KMS-11 (cell line): ENCODE results near the gene CDC5L.

Experiments
- H2AFZ ChIP-seq: fragments of 200-600 bp; sonication (generic); 2 replicates; pipeline ENCODE4 v1.6.1; 2016; ENCODE audit warnings: antibody characterized with exemption, mixed run types, low read depth
- H3K27ac ChIP-seq: fragments of 200-600 bp; sonication (generic); 2 replicates; pipeline ENCODE4 v1.6.1; 2016; ENCODE audit warnings: mild to moderate bottlenecking, mixed run types
- H3K27me3 ChIP-seq: fragments of 200-600 bp; sonication (generic); 2 replicates; pipeline ENCODE4 v1.6.1; 2017; ENCODE audit warnings: mild to moderate bottlenecking, low read depth, mixed run types, moderate library complexity; ENCODE audit not compliant: insufficient read depth
- H3K36me3 ChIP-seq: fragments of 200-600 bp; sonication (generic); 2 replicates; pipeline ENCODE4 v1.6.1; 2017; ENCODE audit warnings: mild to moderate bottlenecking, mixed run types; ENCODE audit not compliant: insufficient read depth
- H3K4me1 ChIP-seq: fragments of 200-600 bp; sonication (generic); 2 replicates; pipeline ENCODE4 v1.6.1; 2016; ENCODE audit warnings: mild to moderate bottlenecking, low read depth, mixed run types; ENCODE audit not compliant: poor library complexity, severe bottlenecking
- H3K4me2 ChIP-seq: fragments of 200-600 bp; sonication (generic); 2 replicates; pipeline ENCODE4 v1.7.0; 2016; ENCODE audit warnings: mild to moderate bottlenecking, mixed run types
- H3K4me3 ChIP-seq: fragments of 200-600 bp; sonication (generic); IDR thresholded peaks from 2 replicates; pipeline ENCODE4 v1.6.1; 2017; ENCODE audit warnings: low read depth, low read length, mixed read lengths; ENCODE audit not compliant: insufficient read depth
- H3K79me2 ChIP-seq: fragments of 200-600 bp; sonication (generic); 2 replicates; pipeline ENCODE4 v1.6.1; 2016; ENCODE audit warnings: low read depth, mixed run types; ENCODE audit not compliant: insufficient read depth
- H3K9ac ChIP-seq: fragments of 200-600 bp; sonication (generic); 2 replicates; pipeline ENCODE4 v1.6.1; 2016; ENCODE audit warnings: mild to moderate bottlenecking, mixed run types
- H4K20me1 ChIP-seq: fragments of 200-600 bp; sonication (generic); 2 replicates; pipeline ENCODE4 v1.6.1; 2016; ENCODE audit warnings: mild to moderate bottlenecking, mixed run types; ENCODE audit not compliant: insufficient read depth
- CTCF ChIP-seq: fragments of 200-600 bp; sonication (generic); conservative IDR thresholded peaks from 2 replicates; pipeline ENCODE4 v1.6.1; 2017; ENCODE audit warnings: low read depth, mild to moderate bottlenecking, antibody characterized with exemption, low read length, moderate library complexity, mixed read lengths

CDC5L gene

GRCh38 chr6:44462335-44462734 lies 74.8 kb downstream of the CDC5L start:
- Histone ChIP-seq H4K20me1 (no peaks in the 10 kb centered on the region), H3K27me3 (no peaks in the 10 kb centered on the region), H2AFZ (no peak overlapping the region), H3K79me2 (no peaks in the 10 kb centered on the region), H3K9ac (no peak overlapping the region), H3K4me3 (no peak overlapping the region), H3K4me1 (no peaks in the 10 kb centered on the region), H3K36me3 (no peaks in the 10 kb centered on the region), H3K4me2 (no peak overlapping the region), H3K27ac (no peak overlapping the region)
- TF ChIP-seq CTCF = no peak

- Histone ChIP-seq H3K4me1 (no peaks in the 10 kb centered on the region), H3K27ac (no peak overlapping the region), H4K20me1 (no peaks in the 10 kb centered on the region), H3K9ac (no peak overlapping the region), H3K27me3 (no peaks in the 10 kb centered on the region), H3K4me2 (no peak overlapping the region), H3K79me2 (no peaks in the 10 kb centered on the region), H3K4me3 (no peak overlapping the region), H3K36me3 (no peaks in the 10 kb centered on the region), H2AFZ (no peak overlapping the region)
- TF ChIP-seq CTCF = no peak
These were observed 75.6 kb downstream of the CDC5L start for GRCh38 chr6:44462797-44463727.

- Histone ChIP-seq H3K27ac (no peak overlapping the region), H3K36me3 (no peaks in the 10 kb centered on the region), H3K9ac (no peak overlapping the region), H3K4me1 (no peaks in the 10 kb centered on the region), H2AFZ (no peak overlapping the region), H3K27me3 (no peaks in the 10 kb centered on the region), H3K4me2 (no peak overlapping the region), H3K4me3 (no peak overlapping the region), H4K20me1 (no peaks in the 10 kb centered on the region), H3K79me2 (no peaks in the 10 kb centered on the region)
- no peak for TF ChIP-seq CTCF
These were observed 76.4 kb downstream of the CDC5L start for GRCh38 chr6:44463728-44464450.

- no peak overlapping the region for H3K9ac ChIP-seq
- no peaks in the 10 kb centered on the region for H3K4me1 ChIP-seq
- H3K36me3 ChIP-seq = no peaks in the 10 kb centered on the region
- H3K4me2 ChIP-seq = no peak overlapping the region
- H3K4me3 ChIP-seq = no peak overlapping the region
- no peak for TF ChIP-seq CTCF
- H3K27me3 ChIP-seq = no peaks in the 10 kb centered on the region
- H2AFZ ChIP-seq = no peak overlapping the region
- H3K27ac ChIP-seq = no peak overlapping the region
- no peaks in the 10 kb centered on the region for H4K20me1 ChIP-seq
- no peaks in the 10 kb centered on the region for H3K79me2 ChIP-seq
These were observed 77.2 kb downstream of the CDC5L start for GRCh38 chr6:44464527-44465310.
